ENCODE results near the gene PNLDC1. TPM values are rescaled to one million over a fixed set of nuclear protein-coding genes. Genes with fewer than 3 reads are reported as not detected.
A peak's percentile ranks its signal among the peaks of the same experiment; 100 is the strongest.

PNLDC1 gene
- total and polyA plus RNA-seq, 9 of the 15 experiments (the other 6 are each of a cell fraction or from before 2014, with no cell fraction given): 0.12 TPM; not detected in 8

- no peak for TF ChIP-seq TRIM25 (IDR thresholded peaks at IDR 0.05; ENCODE audit: borderline replicate concordance)
- TF ChIP-seq ZEB2 (IDR thresholded peaks at IDR 0.05): no peak
- 0 out of 2 replicates have a peak, but pooled peaks have one; percentile 17 for TF ChIP-seq SMAD4 (CRISPR knock-in tag; conservative IDR thresholded peaks at IDR 0.05)
- TF ChIP-seq ZNF408 (CRISPR knock-in tag; IDR thresholded peaks at IDR 0.05; ENCODE audit: low read depth): no peak
- TF ChIP-seq ZKSCAN1 (IDR thresholded peaks at IDR 0.05; ENCODE audit: low read depth, low read length): no peak
- TF ChIP-seq HNRNPK (IDR thresholded peaks at IDR 0.05; ENCODE audit: low read depth, low read length, poor library complexity, severe bottlenecking): no peak
- no peak for TF ChIP-seq ZNF41 (CRISPR knock-in tag; conservative IDR thresholded peaks at IDR 0.05)
- 0 out of 2 replicates have a peak, but pooled peaks have one; percentile 24 for TF ChIP-seq TAF7 (tag; IDR thresholded peaks at IDR 0.05)
- 0 out of 2 replicates have a peak, but pooled peaks have one; percentile 18 for TF ChIP-seq ARID1B (IDR thresholded peaks at IDR 0.05)
- TF ChIP-seq POLR2G (IDR thresholded peaks at IDR 0.05; ENCODE audit: low read depth, low read length): peak; percentile 74; the same call in 1 of the 2 replicates
- TF ChIP-seq ZNF586 (CRISPR knock-in tag; conservative IDR thresholded peaks at IDR 0.05): no peak
- TF ChIP-seq LEF1 (IDR thresholded peaks at IDR 0.05): no peak
- TF ChIP-seq ZNF133 (CRISPR knock-in tag; IDR thresholded peaks at IDR 0.05): no peak
- no peak for TF ChIP-seq HIVEP1 (CRISPR knock-in tag; IDR thresholded peaks at IDR 0.05)
- no peak for TF ChIP-seq NFE2 (IDR thresholded peaks at IDR 0.05; ENCODE audit: low read depth)
- no peak for TF ChIP-seq ZNF239 (CRISPR knock-in tag; IDR thresholded peaks at IDR 0.05)
- no peak for TF ChIP-seq ZFX (CRISPR knock-in tag; IDR thresholded peaks at IDR 0.05)
- TF ChIP-seq COPS2 (conservative IDR thresholded peaks at IDR 0.05): no peak
- 0 out of 2 replicates have a peak, but pooled peaks have one; percentile 6 for TF ChIP-seq ERF (CRISPR knock-in tag; IDR thresholded peaks at IDR 0.05)
- TF ChIP-seq CBX8 (IDR thresholded peaks at IDR 0.05; ENCODE audit: borderline replicate concordance, extremely low read depth, low read depth, low read length, poor library complexity, severe bottlenecking): no peak
- no peak; a peak in 1 of 4 replicates for TF ChIP-seq KDM4B (IDR thresholded peaks at IDR 0.05; ENCODE audit: borderline replicate concordance in 2 of 2, low read depth in 1 of 2)
- TF ChIP-seq TCF3 (CRISPR knock-in tag; IDR thresholded peaks at IDR 0.05): no peak
- no peak for TF ChIP-seq ZNF431 (CRISPR knock-in tag; IDR thresholded peaks at IDR 0.05)
- TF ChIP-seq TAF15 (IDR thresholded peaks at IDR 0.05; ENCODE audit: low read depth, low read length): no peak
- no peak for TF ChIP-seq ZNF76 (CRISPR knock-in tag; IDR thresholded peaks at IDR 0.05; ENCODE audit: borderline replicate concordance)
- 0 out of 4 replicates have a peak, but pooled peaks of 1 of the 2 experiments have one; percentile 70 for TF ChIP-seq ARNT (IDR thresholded peaks at IDR 0.05)
- no peak for TF ChIP-seq ZNF282 (CRISPR knock-in tag; IDR thresholded peaks at IDR 0.05)
- TF ChIP-seq ZNF212 (CRISPR knock-in tag; IDR thresholded peaks at IDR 0.05): no peak
- 0 out of 2 replicates have a peak, but pooled peaks have one; percentile 3 for TF ChIP-seq KLF6 (CRISPR knock-in tag; IDR thresholded peaks at IDR 0.05; ENCODE audit: borderline replicate concordance)
These were observed 9.7 kb upstream of the PNLDC1 start, which contains the start of gene MRPL18 (continued) for GRCh38 chr6:159790149-159790955.
